Skeletal muscle tissue (tissue), 4 donors: ENCODE results near the gene ZER1. TPM values are rescaled to one million over a fixed set of nuclear protein-coding genes. Genes with fewer than 3 reads are reported as not detected.
A peak's percentile ranks its signal among the peaks of the same experiment; 100 is the strongest.

Experiments used
- H3K27ac ChIP-seq: one replicate; pipeline ENCODE4 v1.7.0; 2013; ENCODE audit warnings: mild to moderate bottlenecking, low read depth, low read length, inconsistent platforms
- H3K27me3 ChIP-seq, 3 donors: one replicate each; pipeline ENCODE4 v1.7.0; 2013; ENCODE audit warnings: low read length in 3 of 3; ENCODE audit not compliant: control insufficient read depth in 3 of 3, insufficient read depth in 3 of 3
- H3K36me3 ChIP-seq, 3 donors: one replicate each; pipeline ENCODE4 v1.7.0; 2013; ENCODE audit warnings: low read length in 3 of 3; ENCODE audit not compliant: control insufficient read depth in 3 of 3, insufficient read depth in 3 of 3
- H3K4me1 ChIP-seq, 3 donors: one replicate each; pipeline ENCODE4 v1.7.0; 2013; ENCODE audit warnings: low read length in 3 of 3, mild to moderate bottlenecking in 3 of 3; ENCODE audit not compliant: control insufficient read depth in 3 of 3, insufficient read depth in 3 of 3
- H3K4me3 ChIP-seq, 3 donors: one replicate each; pipeline ENCODE4 v1.7.0; 2013; ENCODE audit warnings: low read length in 3 of 3
- H3K9ac ChIP-seq, 3 donors: one replicate each; pipeline ENCODE4 v1.7.0; 2013; ENCODE audit warnings: low read length in 3 of 3, mild to moderate bottlenecking in 3 of 3, moderate library complexity in 2 of 3, low read depth in 1 of 3
- H3K9me3 ChIP-seq, 3 donors: one replicate each; pipeline ENCODE4 v1.7.0; 2013; ENCODE audit warnings: low read length in 3 of 3; ENCODE audit not compliant: control insufficient read depth in 3 of 3
- total RNA-seq: library from RNA; depleted of rRNA; stranded (reverse); fragments of >200 nt; gene quantifications from one replicate; pipeline ENCODE4 v1.2.3, GENCODE V29; 2014
- donor health status: Osteomylitis.

ZER1 gene
- total RNA-seq, 1 donor from 2014 or later: 14.6 TPM

DNA sequence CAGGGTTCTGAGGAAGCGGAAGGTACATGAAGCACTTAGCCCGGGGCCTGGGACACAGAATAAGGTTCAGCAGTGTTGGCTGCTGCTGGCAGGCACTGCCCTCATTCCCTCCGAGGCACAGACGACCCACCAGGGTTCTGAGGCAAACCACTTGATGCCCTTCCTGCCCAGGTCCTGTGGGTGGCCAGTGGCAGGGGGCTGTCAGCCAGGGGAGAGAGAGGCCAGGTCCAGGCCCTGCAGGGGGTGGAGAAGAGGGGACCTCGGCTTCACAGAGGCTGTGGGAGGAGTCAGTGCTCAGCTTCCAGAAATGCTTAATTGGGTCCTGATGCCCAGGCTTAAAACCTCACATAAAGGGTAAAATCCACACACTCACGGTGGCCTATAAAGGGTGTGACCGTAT is 43.4 kb downstream of the ZER1 start:
- Histone ChIP-seq H3K4me1 (peaks cover 9 to 14% (median 13%) of the 10 kb centered on the region in 3 donors), H3K27ac (no peak overlapping the region), H3K27me3 (no peaks in the 10 kb centered on the region), H3K36me3 (peaks cover 11 to 22% (median 17%) of the 10 kb centered on the region in 3 donors), H3K9ac (no peak overlapping the region), H3K9me3 (no peaks in the 10 kb centered on the region), H3K4me3 (no peak overlapping the region)

- H3K36me3 ChIP-seq: peaks cover 6 to 19% (median 13%) of the 10 kb centered on the region in 3 donors
- H3K27me3 ChIP-seq: no peaks in the 10 kb centered on the region
- H3K9me3 ChIP-seq: no peaks in the 10 kb centered on the region
- H3K4me3 ChIP-seq: no peak overlapping the region
- peaks cover 9 to 18% (median 13%) of the 10 kb centered on the region in 3 donors for H3K4me1 ChIP-seq
- H3K9ac ChIP-seq: no peak overlapping the region
- H3K27ac ChIP-seq: no peak overlapping the region
Observed at GRCh38 chr9:128727640-128728248, 44.0 kb downstream of the ZER1 start.

- Histone ChIP-seq H3K9me3 (no peaks in the 10 kb centered on the region), H3K4me3 (peak overlapping the region; percentile 71 to 84 (median 78)), H3K36me3 (peaks cover 0 to 2% (median 2%) of the 10 kb centered on the region in 3 donors), H3K9ac (peak overlapping the region; percentile 6 to 70 (median 10)), H3K27me3 (no peaks in the 10 kb centered on the region), H3K4me1 (peaks cover 9 to 18% (median 13%) of the 10 kb centered on the region in 3 donors), H3K27ac (peak overlapping the region; percentile 9)
Observed at GRCh38 chr9:128724744-128725211, 46.9 kb downstream of the ZER1 start.

- no peaks in the 10 kb centered on the region for H3K9me3 ChIP-seq
- H3K36me3 ChIP-seq: peaks cover 0 to 2% (median 2%) of the 10 kb centered on the region in 3 donors
- H3K27me3 ChIP-seq: no peaks in the 10 kb centered on the region
- H3K4me1 ChIP-seq: peaks cover 9 to 18% (median 13%) of the 10 kb centered on the region in 3 donors
- H3K9ac ChIP-seq: peak within 1 kb of the TSS; percentile 65 to 82 (median 69)
- peak within 1 kb of the TSS; percentile 71 to 84 (median 78) for H3K4me3 ChIP-seq
- H3K27ac ChIP-seq: peak within 1 kb of the TSS; percentile 9
Observed at GRCh38 chr9:128723866-128724743, 47.6 kb downstream of the ZER1 start, which contains the start of gene ZDHHC12. TSS of gene ZDHHC12 (minus strand) at chr9:128724127. CDS start at chr9:128724093, 34 bp downstream.

GRCh38 chr9:128723352-128723865 is 48.3 kb downstream of the ZER1 start:
- H3K27ac ChIP-seq: no peak overlapping the region
- H3K9ac ChIP-seq: peak overlapping the region; percentile 65 to 82 (median 69)

DNA sequence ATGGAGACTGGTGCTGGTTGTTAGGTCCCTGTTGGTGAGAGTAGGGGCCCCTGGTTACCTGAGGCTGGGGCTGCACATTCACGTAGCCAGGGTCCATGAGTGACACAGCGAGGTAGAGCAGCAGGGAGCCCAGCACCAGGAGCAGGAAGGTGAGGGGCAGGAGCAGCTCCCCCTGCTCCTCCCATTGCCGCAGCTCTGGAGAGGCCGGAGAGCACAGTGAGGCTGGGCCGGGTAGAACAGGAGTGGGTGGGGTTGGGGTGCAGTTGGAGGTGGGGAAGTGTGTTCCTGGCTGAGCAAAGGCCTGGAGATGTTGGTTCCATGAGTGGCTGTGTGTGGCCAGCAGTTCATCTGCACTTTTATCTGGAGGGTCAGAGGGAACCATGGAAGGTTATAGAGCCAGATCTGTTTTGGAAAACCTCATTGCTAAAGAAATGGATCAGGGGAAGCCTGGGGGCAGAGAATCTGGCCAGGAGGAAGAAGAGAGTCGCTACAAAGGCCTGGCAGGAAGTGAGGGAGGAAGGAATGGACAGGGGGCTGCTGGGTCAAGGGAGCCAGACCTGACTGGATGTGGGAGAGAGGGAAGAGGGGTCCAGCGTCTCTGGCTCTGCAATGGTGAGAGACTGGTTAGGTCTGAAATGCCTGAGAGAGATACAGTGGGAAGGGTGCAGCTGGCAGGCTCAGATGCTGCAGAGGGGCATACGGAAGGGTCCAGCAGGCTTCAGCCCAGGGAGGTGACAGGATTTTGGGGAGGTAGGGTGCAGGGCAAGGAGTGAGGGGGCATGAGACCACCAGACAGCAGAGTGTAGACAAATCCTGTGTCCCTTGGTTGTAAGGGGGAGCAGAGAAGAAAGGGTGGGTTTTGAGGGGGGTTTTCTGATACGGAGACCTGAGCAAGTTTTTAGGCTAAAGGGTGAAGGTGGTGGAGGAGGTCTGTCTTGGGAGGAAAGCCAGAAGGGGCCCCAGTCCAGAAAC is 49.1 kb downstream of the ZER1 start:
- no peak overlapping the region for H3K9ac ChIP-seq
- peaks cover 0 to 2% (median 2%) of the 10 kb centered on the region in 3 donors for H3K36me3 ChIP-seq
- H3K9me3 ChIP-seq: no peaks in the 10 kb centered on the region
- H3K4me3 ChIP-seq: no peak overlapping the region
- H3K27me3 ChIP-seq: no peaks in the 10 kb centered on the region
- H3K4me1 ChIP-seq: peaks cover 9 to 18% (median 13%) of the 10 kb centered on the region in 3 donors
- H3K27ac ChIP-seq: no peak overlapping the region

More at GRCh38 chr9:128723352-128723865, 48.3 kb downstream of the ZER1 start:
- no peaks in the 10 kb centered on the region for H3K9me3 ChIP-seq
- no peaks in the 10 kb centered on the region for H3K27me3 ChIP-seq
- H3K4me1 ChIP-seq: peaks cover 9 to 18% (median 13%) of the 10 kb centered on the region in 3 donors
- peak overlapping the region; percentile 71 to 84 (median 78) for H3K4me3 ChIP-seq
- peaks cover 0 to 2% (median 2%) of the 10 kb centered on the region in 3 donors for H3K36me3 ChIP-seq

DNA sequence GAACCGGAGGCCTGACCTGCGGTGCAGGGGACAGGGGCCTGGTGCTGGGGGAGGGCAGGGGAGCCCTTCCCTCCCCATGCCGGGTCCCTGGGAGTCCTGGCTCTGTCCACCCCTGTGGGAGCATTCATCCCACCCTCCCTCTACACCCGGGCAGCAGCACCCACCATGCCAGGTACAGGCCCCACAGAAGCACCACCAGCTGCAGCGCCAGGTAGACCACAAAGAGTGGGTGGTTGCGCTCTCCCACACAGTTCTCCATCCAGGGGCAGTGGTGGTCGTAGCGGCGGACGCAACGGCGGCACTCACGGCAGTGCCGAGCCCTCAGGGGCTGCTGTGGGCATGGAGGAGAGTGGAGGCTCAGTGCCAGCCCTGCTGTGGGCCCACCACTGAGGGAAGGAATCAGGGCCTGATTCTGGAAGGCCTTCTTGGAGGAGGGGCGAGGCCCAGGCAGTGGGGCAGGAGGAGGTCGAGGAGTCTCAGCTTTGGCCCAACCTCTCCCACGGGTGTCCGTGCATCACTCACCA is 50.2 kb downstream of the ZER1 start:
- peaks cover 9 to 18% (median 13%) of the 10 kb centered on the region in 3 donors for H3K4me1 ChIP-seq
- H3K9me3 ChIP-seq: no peaks in the 10 kb centered on the region
- H3K27me3 ChIP-seq: no peaks in the 10 kb centered on the region
- H3K27ac ChIP-seq: no peak overlapping the region
- no peak overlapping the region for H3K4me3 ChIP-seq
- no peak overlapping the region for H3K9ac ChIP-seq
- H3K36me3 ChIP-seq: peaks cover 0 to 2% (median 2%) of the 10 kb centered on the region in 3 donors

GRCh38 chr9:128720841-128721486 is 50.8 kb downstream of the ZER1 start:
- H3K27ac ChIP-seq: no peak overlapping the region
- no peak overlapping the region for H3K9ac ChIP-seq
- no peaks in the 10 kb centered on the region for H3K9me3 ChIP-seq
- no peaks in the 10 kb centered on the region for H3K27me3 ChIP-seq
- no peak overlapping the region for H3K4me3 ChIP-seq
- peaks cover 9 to 18% (median 13%) of the 10 kb centered on the region in 3 donors for H3K4me1 ChIP-seq
- peaks cover 0 to 2% (median 2%) of the 10 kb centered on the region in 3 donors for H3K36me3 ChIP-seq
